PFSK-1 (cell line): ENCODE measurements around the gene HHLA2.

ENCODE experiments used
- POLR2AphosphoS5 ChIP-seq: IDR thresholded peaks from 2 replicates; pipeline ENCODE4 v1.6.1; 2012; ENCODE audit warnings: low read depth, mild to moderate bottlenecking, control low read depth, low read length, moderate library complexity
- TAF1 ChIP-seq: IDR thresholded peaks from 2 replicates; pipeline ENCODE4 v1.6.1; 2012; ENCODE audit warnings: low read length, control low read depth, borderline replicate concordance; ENCODE audit not compliant: insufficient read depth

DNA sequence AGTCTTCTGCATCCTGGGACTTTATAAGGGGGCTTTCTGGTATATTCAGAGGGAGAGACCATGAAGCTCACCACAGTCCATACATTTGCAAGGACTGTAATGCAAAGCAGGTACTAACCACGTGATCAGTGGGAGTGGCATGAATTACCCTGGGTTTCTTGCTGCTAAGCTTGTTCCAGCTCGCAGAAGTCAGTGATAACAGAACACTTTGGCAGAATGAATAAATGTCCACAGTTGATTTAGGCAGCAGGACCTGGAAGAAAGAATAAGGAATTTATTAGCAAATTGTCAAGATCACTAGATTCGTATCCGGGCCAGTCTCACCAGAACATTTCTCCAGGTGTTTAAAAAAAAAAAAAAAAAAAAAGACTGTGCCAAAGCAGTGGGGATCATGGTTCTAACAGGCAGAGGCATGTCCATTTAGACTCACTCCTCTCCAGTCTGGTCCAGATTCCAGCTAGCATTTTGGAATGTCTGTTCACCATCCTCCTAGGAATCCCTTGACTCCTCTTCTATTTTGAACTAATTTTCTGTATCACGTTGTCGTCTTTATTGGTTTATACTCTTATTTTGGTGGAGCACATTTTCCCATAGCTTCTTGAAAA, 24.5 kb downstream of the HHLA2 start:
- no peak for TF ChIP-seq POLR2AphosphoS5
- no peak for TF ChIP-seq TAF1
